AG04449 (cell line): ENCODE data around the gene IL1RAPL2.

Experiments
- CTCF ChIA-PET: fragments of 350-600 bp; formaldehyde crosslinking; extraction: SDS; loops from one replicate; lab custom pipeline; 2021; ENCODE audit warnings: antibody characterized with exemption; lab: Yijun Ruan, JAX
- POLR2A ChIA-PET: fragments of 400-600, 350-600 bp; formaldehyde crosslinking; extraction: SDS; loops from one replicate; lab custom pipeline; 2020; ENCODE audit warnings: antibody characterized with exemption, inconsistent platforms; lab: Yijun Ruan, JAX
- DNase-seq: peaks from one replicate; pipeline ENCODE4 v3.0.0-alpha.2; 2010; ENCODE audit warnings: low read depth, low spot score
- H3K4me3 ChIP-seq: 2 replicates; pipeline ENCODE4 v1.5.1; 2011; ENCODE audit warnings: low read depth, mild to moderate bottlenecking, control low read depth, low read length
- TF ChIP-seq, protein P1 (sequence below): IDR thresholded peaks from one replicate; pipeline ENCODE4 v1.5.1; 2011; ENCODE audit warnings: mild to moderate bottlenecking, moderate library complexity, low read length, control low read depth, inconsistent platforms; ENCODE audit not compliant: insufficient read depth; ENCODE audit errors: missing control alignments

The IL1RAPL2 gene

DNA sequence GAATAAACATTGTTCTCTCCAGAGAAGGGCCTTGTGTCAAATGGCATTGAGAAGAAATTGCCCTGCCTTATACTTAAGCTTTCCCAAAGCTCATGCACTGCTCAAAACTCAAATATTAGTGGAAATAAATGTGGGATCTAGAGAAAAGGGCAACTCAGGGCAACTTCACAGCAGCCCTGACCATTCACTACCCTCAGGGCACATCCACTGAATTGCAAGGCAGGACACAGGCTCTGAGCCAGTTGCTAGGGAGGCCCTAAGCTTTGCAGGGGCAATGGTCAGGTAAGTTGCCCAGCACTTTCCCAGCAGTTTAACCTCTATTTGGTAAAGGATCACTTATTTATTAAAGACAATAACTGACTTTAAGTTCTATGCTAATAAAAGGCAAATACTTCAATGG is 909.8 kb downstream of the IL1RAPL2 start:
- H3K4me3 ChIP-seq = no peak overlapping the region
- ChIA-PET CTCF (no interaction called here), POLR2A (no interaction called here)
- DNase-seq = no peak
- TF ChIP-seq, protein P1, sequence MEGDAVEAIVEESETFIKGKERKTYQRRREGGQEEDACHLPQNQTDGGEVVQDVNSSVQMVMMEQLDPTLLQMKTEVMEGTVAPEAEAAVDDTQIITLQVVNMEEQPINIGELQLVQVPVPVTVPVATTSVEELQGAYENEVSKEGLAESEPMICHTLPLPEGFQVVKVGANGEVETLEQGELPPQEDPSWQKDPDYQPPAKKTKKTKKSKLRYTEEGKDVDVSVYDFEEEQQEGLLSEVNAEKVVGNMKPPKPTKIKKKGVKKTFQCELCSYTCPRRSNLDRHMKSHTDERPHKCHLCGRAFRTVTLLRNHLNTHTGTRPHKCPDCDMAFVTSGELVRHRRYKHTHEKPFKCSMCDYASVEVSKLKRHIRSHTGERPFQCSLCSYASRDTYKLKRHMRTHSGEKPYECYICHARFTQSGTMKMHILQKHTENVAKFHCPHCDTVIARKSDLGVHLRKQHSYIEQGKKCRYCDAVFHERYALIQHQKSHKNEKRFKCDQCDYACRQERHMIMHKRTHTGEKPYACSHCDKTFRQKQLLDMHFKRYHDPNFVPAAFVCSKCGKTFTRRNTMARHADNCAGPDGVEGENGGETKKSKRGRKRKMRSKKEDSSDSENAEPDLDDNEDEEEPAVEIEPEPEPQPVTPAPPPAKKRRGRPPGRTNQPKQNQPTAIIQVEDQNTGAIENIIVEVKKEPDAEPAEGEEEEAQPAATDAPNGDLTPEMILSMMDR = no peak

DNA sequence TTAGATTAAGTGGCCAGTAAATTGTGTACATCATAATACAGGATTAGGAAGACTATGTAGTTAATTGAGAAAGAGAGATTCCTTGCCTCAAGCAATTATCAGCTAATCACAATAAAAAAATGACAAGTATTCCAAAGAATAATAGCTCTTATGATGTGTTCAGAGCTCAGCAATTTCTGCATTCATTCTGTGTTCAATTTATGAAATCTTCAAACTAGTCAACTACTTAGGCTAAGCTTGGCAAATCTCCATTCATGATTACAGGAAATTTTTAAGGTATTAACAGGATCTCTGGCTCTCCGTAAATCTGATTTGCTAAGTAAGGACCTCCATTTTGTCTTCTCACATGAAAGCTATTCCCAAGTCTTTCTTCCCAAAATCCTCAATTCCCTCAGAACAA is 911.4 kb downstream of the IL1RAPL2 start:
- ChIA-PET CTCF (no interaction called here), POLR2A (no interaction called here)
- peak; percentile 17 for DNase-seq
- H3K4me3 ChIP-seq = no peak overlapping the region
- TF ChIP-seq, protein P1 = no peak

DNA sequence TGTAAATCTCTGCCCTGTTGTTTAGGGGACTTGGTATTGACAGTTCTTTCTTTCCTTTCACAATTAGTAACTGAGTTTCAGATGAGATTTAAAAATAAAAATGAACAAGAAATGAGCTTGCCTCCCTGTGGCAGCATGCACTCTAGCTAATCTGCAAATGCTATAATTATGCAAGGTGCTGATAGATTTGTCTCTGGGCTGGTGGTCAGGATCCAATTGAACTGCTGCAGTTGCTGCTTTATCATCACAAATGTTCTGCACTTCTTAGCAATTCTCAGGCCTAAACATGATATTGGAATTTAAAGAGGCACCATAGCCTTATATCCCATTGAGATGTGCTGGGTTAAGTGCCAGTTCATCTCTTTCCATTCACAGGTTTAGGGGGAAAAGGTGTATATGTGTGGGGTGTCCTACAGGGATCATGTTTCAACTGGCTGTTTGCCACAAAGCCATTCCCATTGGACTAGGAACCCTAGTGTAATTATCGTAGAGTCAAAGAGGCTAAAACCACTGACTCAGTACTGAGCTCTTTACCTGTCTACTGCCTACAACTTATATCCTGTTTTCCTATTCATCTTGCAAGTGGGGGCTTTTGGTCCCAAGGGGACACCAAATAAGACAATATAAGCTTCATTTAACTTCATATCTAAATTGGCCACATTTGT is 914.8 kb downstream of the IL1RAPL2 start:
- DNase-seq = no peak
- CTCF ChIA-PET = no interaction called here
- no peak overlapping the region for H3K4me3 ChIP-seq
- POLR2A ChIA-PET = no interaction called here
- TF ChIP-seq, protein P1 = no peak

DNA sequence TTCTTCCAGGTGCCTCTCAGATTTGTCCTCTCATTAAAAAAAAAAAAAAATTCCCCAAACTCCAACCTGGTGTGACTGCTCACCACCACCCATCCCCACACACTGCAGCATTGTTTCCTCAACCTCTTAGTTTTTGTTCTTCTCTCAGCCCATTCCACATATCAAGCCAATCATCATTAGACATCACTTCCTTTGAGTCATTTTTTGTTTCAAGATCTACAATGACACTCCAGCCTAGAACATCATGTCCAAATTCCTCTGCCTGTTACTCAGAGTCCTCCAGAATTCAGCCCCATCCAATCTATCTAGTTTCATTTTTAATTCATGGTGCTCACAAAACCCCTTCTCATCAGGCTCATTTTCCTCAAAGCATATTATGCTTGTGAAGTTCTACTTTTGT is 917.0 kb downstream of the IL1RAPL2 start:
- ChIA-PET CTCF (no interaction called here), POLR2A (no interaction called here)
- no peak for DNase-seq
- TF ChIP-seq, protein P1 = no peak
- no peak overlapping the region for H3K4me3 ChIP-seq

DNA sequence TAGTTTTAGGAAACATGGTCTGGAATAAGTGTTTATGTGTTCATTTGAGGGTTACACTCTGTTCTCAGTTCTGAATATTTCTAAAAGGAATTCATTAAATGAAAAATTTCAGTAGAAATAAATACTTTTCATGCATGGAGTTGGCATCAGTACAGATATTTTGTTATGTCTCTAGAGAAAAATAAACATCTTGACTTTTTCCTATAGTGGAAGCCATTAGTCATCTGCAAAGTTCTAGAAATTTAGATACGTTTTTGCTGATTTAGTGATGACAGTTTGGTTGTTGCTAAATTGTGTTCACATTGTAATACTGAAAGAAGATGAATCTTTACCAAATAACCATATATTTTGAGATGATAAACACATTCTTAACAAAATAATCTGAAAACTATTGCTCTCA is 922.7 kb downstream of the IL1RAPL2 start:
- CTCF ChIA-PET = no interaction called here

DNA sequence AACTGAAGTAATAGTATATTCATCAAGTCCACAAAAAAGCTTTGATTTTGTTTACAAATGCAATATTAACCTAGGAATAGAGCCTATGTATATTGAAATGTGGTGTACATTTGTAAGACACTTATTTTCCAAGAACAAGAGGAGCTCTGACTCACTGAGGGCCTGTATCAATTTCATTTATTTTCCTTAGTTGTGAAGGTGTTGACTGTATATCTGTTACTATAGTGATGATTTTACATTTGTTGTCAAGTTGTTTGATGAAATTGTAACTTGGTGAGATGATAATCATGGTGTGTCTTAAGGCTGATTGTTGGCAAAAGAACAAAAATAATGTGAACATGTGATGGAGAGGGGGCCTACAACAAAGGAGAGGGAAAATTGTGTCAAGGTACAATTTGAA is 929.4 kb downstream of the IL1RAPL2 start:
- CTCF ChIA-PET = no interaction called here
- POLR2A ChIA-PET = no interaction called here
- H3K4me3 ChIP-seq = no peak overlapping the region
- TF ChIP-seq, protein P1 = no peak
- no peak for DNase-seq

More for the DNA sequence above, 922.7 kb downstream of the IL1RAPL2 start:
- H3K4me3 ChIP-seq = no peak overlapping the region
- POLR2A ChIA-PET = no interaction called here
- TF ChIP-seq, protein P1 = no peak
- DNase-seq = no peak
